IPS DF 6.9 (cell line): ENCODE results near the gene NACC2.
"Not testable (repeated sequence)": the region's sequence is repeated elsewhere in the genome, so short reads cannot be mapped to it uniquely, and the experiment has no call there.

Experiments used
- DNase-seq: peaks from one replicate; pipeline ENCODE4 v3.0.0-alpha.2; 2013; ENCODE audit warnings: low read depth, low spot score
- H3K27ac ChIP-seq: one replicate; pipeline ENCODE4 v1.5.1; 2013; ENCODE audit warnings: low read length, control low read depth
- H3K27me3 ChIP-seq: 2 replicates; pipeline ENCODE4 v1.6.1; 2013; ENCODE audit warnings: mild to moderate bottlenecking, low read length; ENCODE audit not compliant: control insufficient read depth, insufficient read depth
- H3K36me3 ChIP-seq: 2 replicates; pipeline ENCODE4 v1.6.1; 2013; ENCODE audit warnings: low read length; ENCODE audit not compliant: control insufficient read depth, insufficient read depth
- H3K4me1 ChIP-seq: 2 replicates; pipeline ENCODE4 v1.6.1; 2013; ENCODE audit warnings: low read length; ENCODE audit not compliant: control insufficient read depth, insufficient read depth
- H3K4me3 ChIP-seq: 2 replicates; pipeline ENCODE4 v1.5.1; 2013; ENCODE audit warnings: mild to moderate bottlenecking, low read length
- H3K9me3 ChIP-seq: 2 replicates; pipeline ENCODE4 v1.6.1; 2013; ENCODE audit warnings: low read length, inconsistent platforms; ENCODE audit not compliant: control insufficient read depth, insufficient read depth
- WGBS: extraction: QIAGEN DNeasy Blood & Tissue Kit; methylation state at CpG from one replicate; pipeline ENCODE4 v1.1.7; 2013; ENCODE audit warnings: mixed read lengths, missing lambda C conversion rate; ENCODE audit not compliant: insufficient read length, insufficient coverage; 5-methylcytosine and 5-hydroxymethylcytosine counted together

Gene NACC2

DNA sequence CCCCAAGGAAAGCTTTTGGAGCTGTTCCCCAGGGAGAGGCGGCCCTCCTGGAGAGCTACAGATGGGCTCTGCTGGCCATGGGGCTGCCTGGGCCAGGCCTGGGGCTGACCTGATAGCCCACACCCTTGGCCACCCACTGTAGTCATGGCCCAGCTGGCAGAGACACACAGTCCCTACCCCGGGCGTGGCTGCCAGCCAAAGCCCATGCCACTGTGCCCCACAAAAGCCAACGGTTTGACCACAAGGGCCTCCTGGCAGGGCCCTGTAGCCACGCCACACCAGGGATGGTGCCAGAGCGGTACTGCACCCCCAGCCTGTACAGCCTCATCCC, 15.2 kb downstream of the NACC2 start:
- no peak overlapping the region for H3K27ac ChIP-seq
- H3K27me3 ChIP-seq = no peaks in the 10 kb centered on the region
- H3K4me1 ChIP-seq = no peaks in the 10 kb centered on the region
- DNase-seq = no peak
- H3K4me3 ChIP-seq = no peak overlapping the region
- no peaks in the 10 kb centered on the region for H3K36me3 ChIP-seq
- H3K9me3 ChIP-seq = no peaks in the 10 kb centered on the region
- WGBS = no CpG with 5 or more reads among the region's 6 CpGs

DNA sequence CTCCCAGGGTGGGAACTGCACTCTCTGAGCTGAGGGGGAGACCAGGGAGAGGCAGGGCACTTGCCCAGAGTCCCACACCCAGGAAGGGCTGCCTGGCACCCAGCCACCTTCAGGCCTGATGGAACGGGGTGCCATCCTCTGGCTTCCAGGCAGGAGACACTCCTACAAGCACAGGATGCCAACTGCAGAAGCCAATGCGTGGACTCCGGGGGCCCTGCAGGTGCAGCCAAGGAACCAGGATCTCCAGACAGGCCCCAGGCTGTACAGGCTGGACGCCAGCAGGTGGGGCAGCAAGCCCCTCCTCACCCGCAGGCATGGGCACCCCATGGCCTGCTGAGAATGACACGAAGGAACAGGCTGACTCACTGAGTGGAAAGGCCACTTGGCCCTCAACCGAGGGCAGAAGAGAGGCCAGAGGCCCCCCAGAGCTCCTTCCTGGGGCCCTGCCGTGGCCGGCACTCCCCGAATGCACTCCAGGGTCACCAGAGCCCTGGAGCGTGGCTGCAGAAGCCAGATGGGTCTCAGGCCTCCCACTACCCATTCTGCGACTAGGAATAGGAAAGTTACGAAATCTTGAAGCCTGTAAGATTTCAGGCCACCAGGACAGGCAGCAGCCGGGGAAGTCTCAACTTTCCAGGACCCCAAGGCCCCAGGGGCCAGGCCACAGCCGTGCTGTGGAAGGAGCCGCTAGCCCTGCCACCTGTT, 15.7 kb downstream of the NACC2 start:
- H3K27me3 ChIP-seq = no peaks in the 10 kb centered on the region
- no peaks in the 10 kb centered on the region for H3K36me3 ChIP-seq
- no peak overlapping the region for H3K4me3 ChIP-seq
- H3K27ac ChIP-seq = no peak overlapping the region
- H3K9me3 ChIP-seq = no peaks in the 10 kb centered on the region
- no peak for DNase-seq
- WGBS = no CpG with 5 or more reads among the region's 16 CpGs
- H3K4me1 ChIP-seq = no peaks in the 10 kb centered on the region

DNA sequence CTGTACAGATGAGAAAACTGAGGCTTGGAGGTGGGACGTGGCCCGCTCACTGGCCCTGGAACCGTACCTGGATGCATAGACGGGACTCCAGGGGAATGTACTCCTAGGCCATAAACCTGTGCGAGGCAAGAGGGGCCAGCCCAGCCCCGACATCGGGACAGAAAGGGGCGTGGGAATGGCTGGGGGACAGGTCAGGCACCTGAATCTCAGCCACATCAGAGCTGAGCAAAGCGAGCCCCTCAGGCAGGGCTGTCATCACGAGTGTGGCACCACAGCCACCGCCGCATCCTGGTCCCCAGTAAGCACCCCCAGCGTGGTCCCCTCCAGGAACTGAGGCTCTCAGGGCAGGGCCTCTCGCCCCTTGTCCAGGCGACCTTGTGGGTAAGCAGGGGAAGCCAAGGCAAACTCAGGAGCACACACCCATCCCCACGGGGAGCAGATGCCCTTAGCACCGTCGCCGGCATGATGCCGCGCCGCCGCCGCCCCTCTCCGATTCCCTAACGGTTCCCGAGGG, 16.5 kb downstream of the NACC2 start:
- Histone ChIP-seq H3K36me3 (no peaks in the 10 kb centered on the region), H3K27ac (no peak overlapping the region), H3K27me3 (no peaks in the 10 kb centered on the region), H3K9me3 (no peaks in the 10 kb centered on the region), H3K4me3 (no peak overlapping the region), H3K4me1 (no peaks in the 10 kb centered on the region)
- DNase-seq = no peak
- WGBS = no CpG with 5 or more reads among the region's 27 CpGs

DNA sequence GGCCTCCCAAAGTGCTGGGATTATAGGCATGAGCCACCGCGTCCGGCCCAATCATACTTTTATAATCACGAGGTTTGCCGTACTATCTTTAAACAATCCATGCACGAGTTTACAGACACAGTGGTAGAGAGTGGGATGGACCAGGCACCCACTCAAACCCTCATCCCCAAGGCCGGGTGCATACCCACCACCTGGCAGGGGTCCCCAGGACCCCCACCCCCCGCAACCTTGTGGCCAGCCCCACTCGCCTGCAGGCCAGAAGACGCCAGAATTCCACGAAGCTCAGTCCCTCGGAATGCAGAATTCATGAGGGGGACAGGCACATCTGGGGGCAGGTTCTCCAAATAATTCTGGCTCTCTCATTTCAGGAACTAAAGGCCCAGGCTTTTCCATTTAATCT, 17.1 kb downstream of the NACC2 start:
- Histone ChIP-seq H3K27me3 (no peaks in the 10 kb centered on the region), H3K36me3 (no peaks in the 10 kb centered on the region), H3K27ac (no peak overlapping the region), H3K4me3 (no peak overlapping the region), H3K9me3 (no peaks in the 10 kb centered on the region), H3K4me1 (no peaks in the 10 kb centered on the region)
- WGBS = no CpG with 5 or more reads among the region's 12 CpGs
- no peak for DNase-seq

DNA sequence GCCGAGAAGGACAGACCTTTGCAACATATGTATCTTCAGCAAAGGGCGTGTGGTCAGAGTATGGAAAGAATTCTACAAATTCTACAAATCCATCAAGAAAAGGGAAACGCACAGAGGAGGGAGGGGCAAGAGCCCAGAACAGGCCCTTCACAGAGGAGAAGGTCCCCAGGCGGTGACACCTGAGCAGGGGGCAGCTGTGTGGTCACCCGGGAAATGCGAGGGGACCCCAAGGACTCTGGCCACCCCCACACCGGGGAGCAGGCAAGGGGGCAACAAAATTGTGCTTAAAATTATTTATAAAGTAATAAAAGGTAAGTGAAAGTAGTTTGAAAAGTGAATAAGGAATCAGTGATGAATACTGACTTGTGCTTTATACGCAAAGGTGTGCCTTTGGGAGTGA, 17.6 kb downstream of the NACC2 start:
- DNase-seq = no peak
- Histone ChIP-seq H3K4me1 (no peaks in the 10 kb centered on the region), H3K27ac (no peak overlapping the region), H3K4me3 (no peak overlapping the region), H3K27me3 (no peaks in the 10 kb centered on the region), H3K36me3 (no peaks in the 10 kb centered on the region), H3K9me3 (no peaks in the 10 kb centered on the region)
- WGBS = 100% methylated on average over 1 of the region's 8 CpGs

DNA sequence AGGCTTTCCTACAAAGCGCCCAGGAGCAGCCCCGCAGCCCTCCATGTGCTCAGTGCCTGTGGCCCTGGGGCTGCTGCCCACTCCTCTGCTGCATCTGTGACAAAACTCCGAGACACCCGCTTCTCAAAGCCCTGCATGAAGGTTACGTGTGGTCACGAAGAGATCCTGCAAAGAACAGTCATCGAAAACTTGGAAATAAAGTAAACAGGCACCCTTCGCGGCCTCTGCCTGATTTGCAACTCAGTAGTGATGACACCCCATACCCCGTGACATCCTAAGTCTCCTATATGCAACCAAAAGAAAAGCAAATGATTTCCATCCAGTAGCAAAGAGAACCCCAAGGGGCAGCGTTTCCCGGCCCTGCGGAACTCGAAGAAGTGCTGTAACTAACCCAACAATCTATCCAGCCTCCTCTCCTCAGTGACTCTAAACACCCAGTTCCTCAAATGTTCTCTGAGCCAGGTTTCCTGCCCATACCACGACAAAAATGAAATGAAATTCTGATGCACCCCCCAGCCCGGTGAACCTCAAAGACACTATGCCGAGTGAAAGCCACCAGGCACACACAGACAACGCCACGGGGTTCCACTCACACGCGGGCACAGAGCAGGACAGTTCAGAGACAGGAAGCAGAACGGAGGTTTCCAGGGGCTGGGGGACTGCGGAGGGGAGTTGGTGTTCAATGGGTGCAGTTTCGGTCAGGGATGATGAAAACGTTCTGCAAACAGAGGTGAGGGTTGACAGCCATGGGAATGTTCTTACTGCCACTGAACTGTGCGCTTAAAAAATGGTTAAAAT, 19.0 kb downstream of the NACC2 start:
- Histone ChIP-seq H3K4me3 (no peak overlapping the region), H3K9me3 (no peaks in the 10 kb centered on the region), H3K36me3 (no peaks in the 10 kb centered on the region), H3K4me1 (no peaks in the 10 kb centered on the region), H3K27me3 (no peaks in the 10 kb centered on the region), H3K27ac (no peak overlapping the region)
- no CpG with 5 or more reads among the region's 26 CpGs for WGBS
- no peak for DNase-seq

DNA sequence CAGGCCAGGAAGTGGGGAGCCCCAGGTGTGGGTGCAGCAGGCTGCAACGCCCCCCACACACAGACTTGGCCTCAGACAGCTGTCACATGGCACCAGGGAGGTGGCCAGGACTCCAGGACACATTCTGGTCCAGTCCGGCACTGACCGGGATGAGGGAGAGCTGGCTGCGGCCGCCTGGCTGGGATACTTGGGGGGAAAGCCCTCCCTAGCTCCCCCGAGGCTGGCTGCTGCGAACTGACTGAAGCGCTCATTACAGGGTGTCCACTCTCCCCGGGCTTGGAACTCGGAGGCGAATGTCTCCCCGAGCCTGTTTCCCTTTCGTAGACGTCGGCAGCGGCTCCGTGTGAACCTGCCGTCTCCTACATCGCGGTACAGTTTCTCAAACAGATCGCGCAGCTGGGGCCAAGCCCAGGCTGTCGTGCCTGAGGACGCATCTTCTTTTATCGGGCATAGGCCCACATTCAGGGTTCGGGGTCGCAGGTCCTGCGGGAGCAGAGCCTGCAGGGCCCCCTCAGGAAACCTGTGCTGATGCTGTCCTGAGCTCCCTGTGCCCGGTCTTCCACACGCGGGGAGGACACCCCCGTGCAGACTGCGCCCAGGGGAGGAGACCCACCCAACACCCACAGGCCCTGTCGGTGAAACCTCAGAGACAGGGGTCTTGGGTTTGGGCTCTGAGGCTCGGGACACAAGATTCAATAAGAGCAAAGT, 19.8 kb downstream of the NACC2 start:
- no peak for DNase-seq
- H3K27ac ChIP-seq = no peak overlapping the region
- WGBS = no CpG with 5 or more reads among the region's 35 CpGs
- H3K4me1 ChIP-seq = no peaks in the 10 kb centered on the region
- H3K9me3 ChIP-seq = no peaks in the 10 kb centered on the region
- H3K27me3 ChIP-seq = no peaks in the 10 kb centered on the region
- no peaks in the 10 kb centered on the region for H3K36me3 ChIP-seq
- H3K4me3 ChIP-seq = no peak overlapping the region

DNA sequence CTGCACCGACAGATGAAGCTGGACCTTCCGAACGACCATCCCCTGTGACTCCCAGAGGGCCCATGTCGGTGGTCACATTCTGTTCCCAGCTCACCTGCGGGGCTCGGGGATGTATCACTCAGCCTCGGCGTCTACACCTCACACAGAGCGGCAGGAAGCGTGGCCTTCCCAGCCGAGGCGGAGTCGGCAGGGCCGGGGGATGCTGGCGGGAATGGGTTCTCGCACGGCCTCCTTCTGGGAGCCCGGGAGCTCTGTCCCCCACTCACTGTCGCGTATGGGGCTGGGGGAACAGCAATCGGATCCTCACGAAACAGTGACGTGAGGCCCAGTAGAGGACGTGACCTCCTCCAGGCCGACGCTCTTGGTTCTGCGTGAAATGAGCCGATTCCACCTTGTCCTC, 20.4 kb downstream of the NACC2 start:
- Histone ChIP-seq H3K9me3 (no peaks in the 10 kb centered on the region), H3K4me1 (no peaks in the 10 kb centered on the region), H3K4me3 (no peak overlapping the region), H3K27me3 (no peaks in the 10 kb centered on the region), H3K27ac (no peak overlapping the region), H3K36me3 (no peaks in the 10 kb centered on the region)
- no CpG with 5 or more reads among the region's 28 CpGs for WGBS
- DNase-seq = no peak

DNA sequence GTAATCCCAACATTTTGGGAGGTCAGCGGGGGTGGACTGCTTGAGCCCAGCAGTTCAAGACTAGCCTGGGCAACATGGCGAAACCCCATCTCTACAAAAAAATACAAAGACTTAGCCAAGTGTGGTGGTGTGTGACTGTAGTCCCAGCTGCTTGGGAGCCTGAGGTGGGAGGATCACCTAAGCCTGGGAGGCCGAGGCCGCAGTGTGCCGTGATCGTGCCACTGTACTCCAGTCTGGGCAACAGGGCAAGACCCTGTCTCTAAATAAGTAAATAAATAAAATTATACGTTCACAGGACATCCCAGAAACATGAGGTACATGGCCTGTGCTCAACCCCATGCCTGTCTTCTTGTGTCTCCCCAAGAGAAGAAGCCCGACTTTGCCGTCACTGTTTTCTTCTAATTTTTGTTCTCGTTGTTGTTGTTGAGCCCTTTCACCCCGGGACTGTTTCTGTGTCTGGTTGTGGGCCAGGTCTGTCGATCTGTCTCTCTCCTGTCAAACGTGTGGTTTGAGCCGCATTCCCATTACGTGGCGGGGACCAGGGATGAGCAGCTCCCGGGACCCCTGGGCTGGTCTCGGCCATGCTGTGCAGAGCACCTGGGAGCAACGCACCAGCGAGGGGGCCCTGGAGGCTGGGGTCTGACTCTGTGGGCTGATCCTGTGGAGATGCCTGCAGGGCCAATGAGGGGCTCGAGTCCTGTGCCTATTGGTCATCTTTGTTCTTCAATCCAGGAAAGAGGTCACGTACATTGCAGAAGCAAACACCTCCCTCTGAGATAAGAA, 32.2 kb downstream of the NACC2 start:
- Histone ChIP-seq H3K27ac (no peak overlapping the region), H3K36me3 (no peaks in the 10 kb centered on the region), H3K4me1 (peaks cover 6% of the 10 kb centered on the region), H3K27me3 (no peaks in the 10 kb centered on the region), H3K4me3 (no peak overlapping the region), H3K9me3 (no peaks in the 10 kb centered on the region)
- WGBS = no CpG with 5 or more reads among the region's 22 CpGs
- DNase-seq = no peak

DNA sequence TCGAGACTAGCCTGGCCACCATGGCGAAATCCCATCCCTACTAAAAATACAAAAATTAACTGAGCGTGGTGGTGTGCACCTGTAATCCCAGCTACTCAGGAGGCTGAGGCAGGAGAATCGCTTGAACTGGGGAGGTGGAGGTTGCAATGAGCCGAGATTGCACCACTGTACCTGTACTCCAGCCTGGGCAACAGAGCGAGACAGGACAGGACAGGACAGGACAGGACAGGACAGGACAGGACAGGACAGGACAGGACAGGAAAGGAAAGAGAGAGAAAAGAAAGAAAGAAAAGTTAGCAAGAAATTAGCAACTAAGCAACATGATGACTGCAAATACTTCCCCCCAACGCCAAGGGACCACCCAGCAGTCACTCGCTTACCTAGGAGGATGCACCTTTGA, 33.2 kb downstream of the NACC2 start:
- H3K9me3 ChIP-seq, H3K36me3 ChIP-seq, DNase-seq, H3K4me3 ChIP-seq, H3K27ac ChIP-seq, H3K27me3 ChIP-seq: not testable (repeated sequence)
- no CpG with 5 or more reads among the region's 8 CpGs for WGBS
- peaks cover 11% of the 10 kb centered on the region for H3K4me1 ChIP-seq
